Amniotic epithelial cell (primary cell): ENCODE measurements around the gene HNRNPM.
"Not testable (repeated sequence)": the region's sequence is repeated elsewhere in the genome, so short reads cannot be mapped to it uniquely, and the experiment has no call there.

ENCODE experiments used
- DNase-seq: peaks from one replicate; pipeline ENCODE4 v3.0.0-alpha.2; 2010; ENCODE audit warnings: low read depth

Gene HNRNPM

DNA sequence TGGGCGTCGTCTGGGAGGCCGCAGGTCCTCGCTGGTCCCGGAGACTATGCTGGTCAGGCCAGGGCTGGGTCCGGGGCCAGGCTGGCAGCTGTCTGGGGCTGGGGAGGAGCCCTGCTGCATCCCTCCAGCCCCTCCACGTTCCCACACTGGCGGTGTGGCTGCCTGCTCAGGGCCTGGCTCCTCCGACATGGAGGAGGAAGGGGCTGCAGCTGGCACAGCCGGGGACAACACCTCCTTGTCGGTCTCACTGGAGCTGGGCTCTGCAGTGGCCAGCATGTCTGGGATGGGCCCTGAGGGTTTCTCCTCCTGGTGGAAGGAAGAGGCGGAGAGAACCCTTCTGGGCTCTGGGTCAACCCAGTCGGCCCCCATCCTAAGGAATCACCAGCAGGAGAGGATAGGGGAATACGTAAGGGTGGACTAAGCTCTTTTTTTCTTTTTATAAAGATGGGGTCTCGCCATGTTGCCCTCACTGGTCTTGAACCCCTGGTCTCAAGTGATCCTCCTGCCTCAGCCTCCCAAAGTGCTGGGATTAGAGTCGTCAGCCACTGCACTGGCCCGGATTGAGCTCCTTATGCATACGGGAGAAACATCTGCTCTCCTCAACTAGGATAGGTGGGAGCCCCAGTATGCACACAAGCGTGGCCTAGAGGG, 68.4 kb downstream of the HNRNPM start:
- no peak for DNase-seq

GRCh38 chr19:8513687-8514504, 69.1 kb downstream of the HNRNPM start, which contains the start of gene ZNF414:
ZNF414 (minus strand) TSS chr19:8514167; CDS start chr19:8514046, 121 bp downstream.
- DNase-seq = peak; percentile 95

GRCh38 chr19:8514505-8515009, 69.8 kb downstream of the HNRNPM start:
- not testable (repeated sequence) for DNase-seq

- peak; percentile 24 for DNase-seq
Observed at GRCh38 chr19:8515317-8515716, 70.5 kb downstream of the HNRNPM start.

GRCh38 chr19:8517551-8518442, 73.0 kb downstream of the HNRNPM start:
- DNase-seq = peak; percentile 68

- DNase-seq = no peak
Observed at GRCh38 chr19:8518536-8518935, 73.8 kb downstream of the HNRNPM start.

DNA sequence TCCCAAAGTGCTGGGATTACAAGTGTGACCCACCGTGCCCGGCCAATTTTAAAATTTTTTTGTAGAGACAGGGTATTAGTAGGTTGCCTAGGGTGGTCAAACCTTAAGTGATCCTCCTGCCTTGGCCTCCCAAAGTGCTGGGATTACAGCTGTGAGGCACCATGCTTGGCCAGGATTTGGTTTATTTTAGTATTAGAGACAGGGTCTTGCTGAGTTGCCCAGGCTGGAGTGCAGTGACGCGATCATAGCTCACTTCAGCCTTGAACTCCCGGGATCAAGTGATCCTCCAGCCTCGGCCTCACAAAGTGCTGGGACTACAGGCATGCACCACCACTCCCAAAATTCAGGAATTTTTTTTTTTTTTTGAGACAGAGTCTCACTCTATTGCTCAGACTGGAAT, 74.6 kb downstream of the HNRNPM start:
- DNase-seq = no peak

DNA sequence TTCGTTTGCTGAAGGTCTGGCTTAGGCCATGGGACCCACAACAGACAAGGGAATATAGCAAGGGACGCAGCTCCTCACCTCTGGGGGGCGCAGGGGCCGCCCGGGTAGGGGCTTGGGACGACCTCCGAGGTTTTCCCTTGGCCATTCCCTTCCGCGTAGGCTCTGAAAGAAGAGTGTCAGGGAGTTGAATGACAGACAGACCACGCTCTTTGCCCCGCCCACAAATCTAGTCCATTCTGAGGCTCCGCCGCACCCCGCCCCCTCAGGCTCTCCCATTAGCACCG, 80.6 kb downstream of the HNRNPM start:
- DNase-seq = no peak

GRCh38 chr19:8526345-8527091, 81.7 kb downstream of the HNRNPM start:
- peak; percentile 85 for DNase-seq

GRCh38 chr19:8528500-8528899, 83.7 kb downstream of the HNRNPM start:
- DNase-seq = no peak

DNA sequence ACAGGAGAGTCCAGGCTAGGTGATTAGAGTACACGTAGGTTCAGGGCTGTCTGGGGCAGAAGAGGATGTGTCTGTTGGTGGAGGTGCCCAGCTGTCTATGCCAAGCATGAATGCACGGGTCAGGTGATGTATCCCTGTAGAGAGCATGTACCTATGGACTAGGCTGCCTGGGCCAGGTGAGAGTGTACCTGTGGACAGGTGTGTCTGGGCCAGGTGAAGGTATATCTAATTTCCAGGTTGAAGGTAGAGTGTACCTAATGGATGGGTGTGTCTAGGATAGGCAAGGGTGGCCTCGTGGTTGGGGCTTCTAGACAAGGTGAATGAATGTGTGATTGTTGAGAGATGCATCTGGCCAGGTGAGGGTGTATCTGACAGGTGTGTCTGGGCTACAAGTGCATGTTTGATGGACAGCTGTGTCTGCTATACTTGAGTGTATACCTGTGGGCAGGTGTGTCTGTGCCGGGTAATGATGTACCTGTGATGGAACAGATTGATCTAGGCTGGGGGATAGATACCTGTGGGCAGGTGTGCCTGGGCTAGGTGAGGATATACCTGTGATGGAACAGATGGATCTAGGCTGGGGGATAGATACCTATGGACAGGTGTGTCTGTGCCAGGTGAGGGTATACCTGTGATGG, 84.7 kb downstream of the HNRNPM start:
- DNase-seq = no peak

DNA sequence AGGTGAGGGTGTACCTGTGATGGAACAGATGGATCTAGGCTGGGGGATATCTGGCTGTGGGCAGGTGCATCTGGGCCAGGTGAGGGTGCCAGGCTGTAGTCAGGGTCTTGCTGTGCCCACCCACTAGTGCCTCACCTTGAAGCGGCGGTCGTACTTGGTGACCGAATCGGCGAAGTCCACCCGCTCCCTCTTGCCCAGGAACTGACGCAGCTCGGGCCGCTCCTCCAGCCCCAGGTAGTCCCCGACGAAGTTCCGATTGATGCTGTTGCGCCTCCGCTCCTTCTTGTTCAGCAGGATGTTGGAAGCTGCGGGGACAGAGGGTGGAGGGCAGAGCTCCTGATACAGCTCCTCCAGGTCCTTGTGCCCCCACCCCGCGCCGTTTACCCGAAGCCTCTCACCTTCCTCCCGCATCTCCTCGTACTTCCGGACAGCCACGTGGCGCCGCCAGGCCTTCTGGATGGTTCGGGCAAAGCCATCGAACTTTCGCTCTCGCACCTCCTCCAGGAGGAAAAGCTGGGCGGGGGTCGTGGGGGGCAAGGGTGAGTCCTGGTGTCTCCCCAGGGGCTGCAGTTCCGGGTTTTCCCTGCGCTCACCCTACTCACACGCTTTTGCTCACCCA, 85.4 kb downstream of the HNRNPM start:
- no peak for DNase-seq

- no peak for DNase-seq
Observed at GRCh38 chr19:8531470-8531869, 86.7 kb downstream of the HNRNPM start.

DNA sequence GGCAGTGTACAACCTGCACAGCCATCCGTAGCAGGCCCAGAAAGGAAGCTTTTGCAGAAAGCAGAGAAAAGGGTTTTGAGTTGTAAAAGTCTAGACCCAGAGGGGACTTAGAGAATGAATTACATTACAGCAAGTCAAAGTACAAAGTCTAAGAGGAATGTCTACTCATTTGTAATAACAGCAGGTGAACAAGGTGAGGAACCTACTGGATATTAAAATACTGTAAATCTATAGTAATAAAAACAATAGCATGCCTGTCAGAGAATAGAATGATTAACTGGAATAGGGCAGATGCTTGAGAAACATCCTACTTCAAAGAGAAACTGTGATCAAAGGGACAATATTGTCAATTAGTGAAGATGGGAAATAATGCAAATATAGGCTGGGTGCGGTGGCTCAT, 87.5 kb downstream of the HNRNPM start:
- no peak for DNase-seq

- DNase-seq = no peak
Observed at GRCh38 chr19:8536282-8536681, 91.5 kb downstream of the HNRNPM start.

DNA sequence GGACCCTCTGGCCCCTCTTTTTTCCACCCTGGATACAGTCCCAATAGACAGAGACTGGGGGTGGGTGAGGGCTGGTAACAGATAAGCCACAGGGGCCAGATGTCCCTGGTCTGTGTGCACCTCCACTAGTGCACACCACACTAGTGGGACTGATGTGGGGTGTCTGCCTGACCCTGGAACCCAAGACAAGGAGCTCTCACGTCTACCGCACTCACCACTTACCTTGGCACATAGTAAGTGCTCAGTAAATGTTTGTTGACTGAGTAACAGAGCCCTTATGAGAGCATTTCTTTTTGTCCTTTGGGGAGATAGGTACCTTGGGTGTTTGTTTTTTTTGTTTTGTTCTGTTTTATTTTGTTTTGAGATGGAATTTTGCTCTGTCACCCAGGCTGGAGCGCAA, 92.3 kb downstream of the HNRNPM start:
- DNase-seq = no peak
